ENCODE results near the gene SPEN. TPM values are rescaled to one million over a fixed set of nuclear protein-coding genes. Genes with fewer than 3 reads are reported as not detected.
A peak's percentile ranks its signal among the peaks of the same experiment; 100 is the strongest.

SPEN gene
- total and polyA plus RNA-seq, 9 of the 15 experiments (the other 6 are each of a cell fraction or from before 2014, with no cell fraction given): 5.7 to 87.5 (median 27.2) TPM

GRCh38 chr1:15975805-15976680, 128.5 kb downstream of the SPEN start, which contains the start of gene ZBTB17:
Gene ZBTB17 (minus strand): TSS chr1:15976101. CDS start chr1:15948495, 27,606 bp downstream.
- H3K9me3 ChIP-seq (replicated peaks; ENCODE audit: control insufficient read depth, insufficient read depth, low read depth, low read length): no peaks in the 10 kb centered on the region
- ChIA-PET CTCF (ENCODE audit: low intra/inter-chr PET ratio) (interaction anchor here (0.7 kb wide), 1 partner anchor 307 kb away, joined by 3 read pairs; no protein-coding TSS in a partner anchor), POLR2A (interaction anchor here (0.6 to 1.5 kb wide), 16 partner anchors 10 to 185 kb away, joined by 3 to 5 read pairs (median 4); no protein-coding TSS in a partner anchor)
- peaks cover 37% of the 10 kb centered on the region for H3K79me2 ChIP-seq (ENCODE audit: control insufficient read depth, insufficient read depth, low read length)
- 4% methylated on average over 35 of the region's 47 CpGs for WGBS (ENCODE audit: insufficient coverage, low coverage, missing lambda C conversion rate)
- in situ Hi-C loops (cut with MboI): no loop called here
- peaks cover 11 to 14% of the 10 kb centered on the region in 2 experiments; a peak in 4 of 5 replicates for H3K4me1 ChIP-seq (replicated peaks in 1 of 2; ENCODE audit: control insufficient read depth in 2 of 2, insufficient read depth in 2 of 2, low read length in 2 of 2)
- peak; percentile 97 to 98 (median 98) for DNase-seq (ENCODE audit: extremely low read depth in 1 of 4, low spot score in 3 of 4)
- H3K4me2 ChIP-seq (ENCODE audit: insufficient read depth, low read length): peak within 1 kb of the TSS; percentile 88
- H3K27ac ChIP-seq (ENCODE audit: extremely low read depth, low read depth, low read length): peak within 1 kb of the TSS; percentile 78
- H3K27me3 ChIP-seq (ENCODE audit: control insufficient read depth in 2 of 2, insufficient read depth in 2 of 2, low read length in 2 of 2): no peaks in the 10 kb centered on the region
- peak within 1 kb of the TSS; percentile 82 for H3K4me3 ChIP-seq
- H3K36me3 ChIP-seq (ENCODE audit: control insufficient read depth, insufficient read depth, low read length): peaks cover 22% of the 10 kb centered on the region
- ATAC-seq: peak; percentile 94
- H4K20me1 ChIP-seq (replicated peaks; ENCODE audit: control insufficient read depth, insufficient read depth, low read length): no peaks in the 10 kb centered on the region
- H2AFZ ChIP-seq (ENCODE audit: low read depth, low read length): peak within 1 kb of the TSS; percentile 73
- H3K9ac ChIP-seq (ENCODE audit: insufficient read depth in 1 of 2, low read depth in 2 of 2, low read length in 2 of 2): peak within 1 kb of the TSS; percentile 73 to 94
- no TSS peak for BruUV-seq (replicated peaks)
- H3K9me1 ChIP-seq (ENCODE audit: control insufficient read depth, insufficient read depth, low read length): no peaks in the 10 kb centered on the region
- peak; percentile 91 for FAIRE-seq
- intact Hi-C loops (cut with micrococcal nuclease): no loop called here
- TF ChIP-seq PTTG1 (tag; IDR thresholded peaks at IDR 0.05; ENCODE audit: low read depth): no peak
- no peak for TF ChIP-seq ZNF778 (CRISPR knock-in tag; IDR thresholded peaks at IDR 0.05)
- no peak for TF ChIP-seq ZNF445 (CRISPR knock-in tag; IDR thresholded peaks at IDR 0.05; ENCODE audit: low read depth)
- peak; percentile 86 for TF ChIP-seq EP400 (IDR thresholded peaks at IDR 0.05)
- peak; percentile 91 for TF ChIP-seq ZFX (CRISPR knock-in tag; IDR thresholded peaks at IDR 0.05)
- TF ChIP-seq FOS (IDR thresholded peaks at IDR 0.05; ENCODE audit: extremely low read depth, insufficient read length): no peak
- TF ChIP-seq DMBX1 (CRISPR knock-in tag; IDR thresholded peaks at IDR 0.05; ENCODE audit: borderline replicate concordance): no peak
- peak; percentile 68 for TF ChIP-seq ESRRA (IDR thresholded peaks at IDR 0.05; ENCODE audit: borderline replicate concordance, low read depth)
- TF ChIP-seq ZNF280A (IDR thresholded peaks at IDR 0.05; ENCODE audit: low read depth, partially characterized antibody): no peak
- no peak for TF ChIP-seq ZNF79 (CRISPR knock-in tag; IDR thresholded peaks at IDR 0.05; ENCODE audit: low read depth)
- no peak for TF ChIP-seq POLR3G (IDR thresholded peaks at IDR 0.05; ENCODE audit: extremely low read depth, insufficient read length, insufficient replicate concordance)
- TF ChIP-seq KDM5B (IDR thresholded peaks at IDR 0.05; ENCODE audit: insufficient replicate concordance, low read depth, low read length): peak; percentile 71
- TF ChIP-seq ARID2 (IDR thresholded peaks at IDR 0.05): no peak
- TF ChIP-seq TRIM28 (IDR thresholded peaks at IDR 0.05): peak; percentile 70; the same call in 1 of the 2 replicates
- no peak; a peak in 1 of 4 replicates for TF ChIP-seq RCOR1 (IDR thresholded peaks at IDR 0.05; ENCODE audit: borderline replicate concordance in 1 of 2, low read depth in 2 of 2, low read length in 2 of 2)
- no peak for TF ChIP-seq USF1 (CRISPR knock-in tag; IDR thresholded peaks at IDR 0.05)
- no peak for TF ChIP-seq MCM5 (IDR thresholded peaks at IDR 0.05; ENCODE audit: low read depth)
- no peak for TF ChIP-seq PHTF2 (CRISPR knock-in tag; IDR thresholded peaks at IDR 0.05)
- no peak for TF ChIP-seq MTA2 (IDR thresholded peaks at IDR 0.05; ENCODE audit: low read depth)
- TF ChIP-seq ARNT (IDR thresholded peaks at IDR 0.05): peak in 1 of 2 experiments; percentile 69; a peak in 2 of 4 replicates
- no peak for TF ChIP-seq FOXM1 (IDR thresholded peaks at IDR 0.05; ENCODE audit: low read depth)
- no peak; the same call in 1 of the 2 replicates for TF ChIP-seq FOXM1 (CRISPR knock-in tag; IDR thresholded peaks at IDR 0.05; ENCODE audit: low read depth)

Measured in K562 (cell line).